Muscle layer of duodenum (tissue), 2 donors: ENCODE results near the gene CASP12.

ENCODE experiments used
- H3K27ac ChIP-seq: one replicate; pipeline ENCODE4 v1.7.0; 2013; ENCODE audit warnings: mild to moderate bottlenecking, low read length
- H3K27me3 ChIP-seq: one replicate; pipeline ENCODE4 v1.7.0; 2013; ENCODE audit warnings: low read depth, mild to moderate bottlenecking, control low read depth, low read length
- H3K36me3 ChIP-seq, 2 donors: one replicate each; pipeline ENCODE4 v1.7.0; 2013; ENCODE audit warnings: low read length in 2 of 2, control low read depth in 1 of 2, mild to moderate bottlenecking in 1 of 2; ENCODE audit not compliant: insufficient read depth in 2 of 2, control insufficient read depth in 1 of 2
- H3K4me1 ChIP-seq, 2 donors: one replicate each; pipeline ENCODE4 v1.7.0; 2013; ENCODE audit warnings: low read length in 2 of 2, mild to moderate bottlenecking in 2 of 2, control low read depth in 1 of 2, moderate library complexity in 1 of 2; ENCODE audit not compliant: insufficient read depth in 2 of 2, control insufficient read depth in 1 of 2
- H3K4me3 ChIP-seq, 2 donors: one replicate each; pipeline ENCODE4 v1.7.0; 2013; ENCODE audit warnings: low read length in 2 of 2, low read depth in 1 of 2, mild to moderate bottlenecking in 1 of 2
- H3K9me3 ChIP-seq, 2 donors: one replicate each; pipeline ENCODE4 v1.7.0; 2013; ENCODE audit warnings: low read length in 2 of 2, control low read depth in 1 of 2, mild to moderate bottlenecking in 1 of 2; ENCODE audit not compliant: control insufficient read depth in 1 of 2
- donor health status: healthy.

The CASP12 gene

GRCh38 chr11:104891135-104891534 lies 7.1 kb downstream of the CASP12 start:
- Histone ChIP-seq H3K4me1 (peaks cover 6 to 8% of the 10 kb centered on the region in 2 donors), H3K9me3 (no peaks in the 10 kb centered on the region), H3K36me3 (no peaks in the 10 kb centered on the region), H3K27ac (no peak overlapping the region), H3K4me3 (no peak overlapping the region), H3K27me3 (no peaks in the 10 kb centered on the region)

- H3K9me3 ChIP-seq = no peaks in the 10 kb centered on the region
- H3K27ac ChIP-seq = no peak overlapping the region
Observed at GRCh38 chr11:104883342-104883741, 14.9 kb downstream of the CASP12 start.

GRCh38 chr11:104881117-104881794 lies 17.0 kb downstream of the CASP12 start:
- Histone ChIP-seq H3K4me1 (no peaks in the 10 kb centered on the region), H3K27me3 (no peaks in the 10 kb centered on the region), H3K36me3 (no peaks in the 10 kb centered on the region), H3K9me3 (no peaks in the 10 kb centered on the region), H3K4me3 (no peak overlapping the region), H3K27ac (no peak overlapping the region)

More at GRCh38 chr11:104883342-104883741, 14.9 kb downstream of the CASP12 start:
- H3K36me3 ChIP-seq = no peaks in the 10 kb centered on the region
- H3K27me3 ChIP-seq = no peaks in the 10 kb centered on the region
- no peaks in the 10 kb centered on the region for H3K4me1 ChIP-seq
- H3K4me3 ChIP-seq = no peak overlapping the region

GRCh38 chr11:104879514-104880190 lies 18.6 kb downstream of the CASP12 start:
- H3K27me3 ChIP-seq = no peaks in the 10 kb centered on the region
- H3K4me3 ChIP-seq = no peak overlapping the region
- H3K4me1 ChIP-seq = no peaks in the 10 kb centered on the region
- H3K27ac ChIP-seq = no peak overlapping the region
- no peaks in the 10 kb centered on the region for H3K9me3 ChIP-seq
- H3K36me3 ChIP-seq = no peaks in the 10 kb centered on the region

GRCh38 chr11:104876861-104877431 lies 21.3 kb downstream of the CASP12 start:
- Histone ChIP-seq H3K9me3 (no peaks in the 10 kb centered on the region), H3K36me3 (no peaks in the 10 kb centered on the region), H3K27ac (no peak overlapping the region), H3K4me3 (no peak overlapping the region), H3K4me1 (no peaks in the 10 kb centered on the region), H3K27me3 (no peaks in the 10 kb centered on the region)

- Histone ChIP-seq H3K9me3 (no peaks in the 10 kb centered on the region), H3K27ac (no peak overlapping the region), H3K36me3 (no peaks in the 10 kb centered on the region), H3K4me1 (no peaks in the 10 kb centered on the region), H3K4me3 (no peak overlapping the region), H3K27me3 (no peaks in the 10 kb centered on the region)
Observed at GRCh38 chr11:104876324-104876723, 21.9 kb downstream of the CASP12 start.

- no peak overlapping the region for H3K27ac ChIP-seq
- no peak overlapping the region for H3K4me3 ChIP-seq
- H3K4me1 ChIP-seq = no peaks in the 10 kb centered on the region
- no peaks in the 10 kb centered on the region for H3K27me3 ChIP-seq
- H3K9me3 ChIP-seq = no peaks in the 10 kb centered on the region
- no peaks in the 10 kb centered on the region for H3K36me3 ChIP-seq
Observed at GRCh38 chr11:104873252-104873651, 25.0 kb downstream of the CASP12 start.

GRCh38 chr11:104872393-104872792 lies 25.9 kb downstream of the CASP12 start:
- no peaks in the 10 kb centered on the region for H3K4me1 ChIP-seq
- no peak overlapping the region for H3K27ac ChIP-seq
- H3K36me3 ChIP-seq = no peaks in the 10 kb centered on the region
- H3K27me3 ChIP-seq = no peaks in the 10 kb centered on the region
- no peaks in the 10 kb centered on the region for H3K9me3 ChIP-seq
- no peak overlapping the region for H3K4me3 ChIP-seq

- H3K36me3 ChIP-seq = no peaks in the 10 kb centered on the region
- no peaks in the 10 kb centered on the region for H3K27me3 ChIP-seq
- H3K27ac ChIP-seq = no peak overlapping the region
- H3K4me1 ChIP-seq = no peaks in the 10 kb centered on the region
- no peak overlapping the region for H3K4me3 ChIP-seq
- H3K9me3 ChIP-seq = no peaks in the 10 kb centered on the region
Observed at GRCh38 chr11:104870910-104871309, 27.4 kb downstream of the CASP12 start.

- H3K4me3 ChIP-seq = no peak overlapping the region
- no peak overlapping the region for H3K27ac ChIP-seq
- no peaks in the 10 kb centered on the region for H3K4me1 ChIP-seq
- H3K36me3 ChIP-seq = no peaks in the 10 kb centered on the region
- H3K9me3 ChIP-seq = peaks cover 0 to 5% of the 10 kb centered on the region in 2 donors
- no peaks in the 10 kb centered on the region for H3K27me3 ChIP-seq
Observed at GRCh38 chr11:104866815-104867214, 31.4 kb downstream of the CASP12 start.

- no peaks in the 10 kb centered on the region for H3K9me3 ChIP-seq
- H3K4me1 ChIP-seq = no peaks in the 10 kb centered on the region
- no peak overlapping the region for H3K27ac ChIP-seq
- H3K4me3 ChIP-seq = no peak overlapping the region
- no peaks in the 10 kb centered on the region for H3K27me3 ChIP-seq
- no peaks in the 10 kb centered on the region for H3K36me3 ChIP-seq
Observed at GRCh38 chr11:104858882-104859775, 39.1 kb downstream of the CASP12 start.
